GM10847 (cell line): ENCODE measurements around the gene SQSTM1.

Source experiments
- POLR2A ChIP-seq: IDR thresholded peaks from 2 replicates; pipeline ENCODE4 v1.6.1; 2011; ENCODE audit not compliant: insufficient read length; ENCODE audit errors: extremely low read depth

SQSTM1 gene

DNA sequence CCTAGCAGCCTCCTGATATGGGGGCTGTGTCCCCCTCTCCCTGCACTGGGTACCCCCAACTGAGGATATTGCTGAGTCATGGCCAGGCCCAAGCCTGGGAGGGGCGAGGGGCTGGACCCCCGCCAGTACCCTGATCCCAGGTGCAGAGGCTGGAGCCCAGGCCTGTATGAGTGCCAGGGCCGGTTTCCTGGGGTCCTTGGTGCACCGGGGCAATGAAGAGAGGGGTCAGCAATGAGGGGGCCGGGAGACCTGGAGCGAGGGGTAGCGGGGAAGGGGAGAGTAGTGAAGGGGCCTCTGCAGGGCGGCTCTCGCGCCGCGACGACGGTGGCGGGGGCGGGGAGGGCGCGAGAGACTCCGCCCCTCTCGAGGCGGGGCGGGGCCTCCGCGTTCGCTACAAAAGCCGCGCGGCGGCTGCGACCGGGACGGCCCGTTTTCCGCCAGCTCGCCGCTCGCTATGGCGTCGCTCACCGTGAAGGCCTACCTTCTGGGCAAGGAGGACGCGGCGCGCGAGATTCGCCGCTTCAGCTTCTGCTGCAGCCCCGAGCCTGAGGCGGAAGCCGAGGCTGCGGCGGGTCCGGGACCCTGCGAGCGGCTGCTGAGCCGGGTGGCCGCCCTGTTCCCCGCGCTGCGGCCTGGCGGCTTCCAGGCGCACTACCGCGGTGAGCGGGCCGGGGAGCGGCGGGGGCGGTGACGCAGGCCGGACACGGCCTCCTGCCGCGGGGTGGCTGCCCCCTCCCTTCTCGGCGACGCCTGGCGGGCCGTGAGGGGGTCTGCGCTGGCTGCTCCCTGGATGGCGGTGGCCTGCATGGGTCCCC lies at the start of gene SQSTM1:
TSS of gene SQSTM1 (plus strand) at position 423 of the 815 bp plus-strand sequence. CDS start at position 455, 32 bp downstream.
- peak; percentile 99 for TF ChIP-seq POLR2A

DNA sequence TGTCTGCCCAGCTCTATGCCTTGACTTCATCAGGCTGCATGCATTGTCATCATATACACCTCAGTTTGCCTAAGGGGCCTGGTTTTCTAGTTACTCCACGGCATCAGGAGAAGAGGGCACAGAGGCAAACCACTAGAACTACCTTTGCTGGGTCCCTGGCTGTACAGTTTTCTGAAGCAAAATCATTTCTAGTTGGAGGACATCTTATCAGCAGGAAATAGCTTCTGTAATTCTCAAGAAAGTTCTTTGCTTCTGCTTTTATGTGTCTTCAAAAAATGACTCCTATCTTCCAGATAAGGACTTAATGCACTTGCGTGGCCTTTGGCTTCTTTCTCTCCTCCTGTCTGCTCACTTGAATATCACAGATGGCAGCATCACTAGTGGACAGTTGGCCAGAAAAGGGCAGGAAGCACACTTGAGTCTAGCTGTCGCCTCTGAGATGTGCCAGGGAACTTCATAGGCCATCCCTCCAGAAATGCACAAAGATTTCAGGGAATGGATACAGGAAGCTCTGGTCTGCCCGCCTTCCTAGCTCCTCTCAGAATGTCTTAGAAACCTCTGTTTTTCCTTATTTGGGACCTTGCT lies 49.3 kb upstream of the SQSTM1 start:
- no peak for TF ChIP-seq POLR2A

DNA sequence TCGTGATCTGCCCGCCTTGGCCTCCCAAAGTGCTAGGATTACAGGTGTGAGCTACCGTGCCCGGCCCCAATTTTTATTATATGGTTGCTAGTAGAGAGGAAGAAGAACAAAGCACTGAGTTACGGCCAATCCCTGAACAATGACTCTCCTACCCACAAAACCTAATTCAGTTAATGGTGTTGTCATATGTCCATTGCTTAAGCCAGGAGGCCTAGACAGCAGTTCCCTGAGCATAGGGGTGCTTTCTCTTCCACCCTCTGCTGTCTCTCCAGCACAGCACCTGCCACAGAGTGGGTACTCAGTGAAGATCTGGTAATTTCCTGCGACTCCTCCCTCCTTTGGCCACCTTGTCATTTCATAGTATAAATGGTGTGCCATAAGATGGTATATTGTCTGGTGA lies 48.4 kb upstream of the SQSTM1 start:
- TF ChIP-seq POLR2A = no peak

DNA sequence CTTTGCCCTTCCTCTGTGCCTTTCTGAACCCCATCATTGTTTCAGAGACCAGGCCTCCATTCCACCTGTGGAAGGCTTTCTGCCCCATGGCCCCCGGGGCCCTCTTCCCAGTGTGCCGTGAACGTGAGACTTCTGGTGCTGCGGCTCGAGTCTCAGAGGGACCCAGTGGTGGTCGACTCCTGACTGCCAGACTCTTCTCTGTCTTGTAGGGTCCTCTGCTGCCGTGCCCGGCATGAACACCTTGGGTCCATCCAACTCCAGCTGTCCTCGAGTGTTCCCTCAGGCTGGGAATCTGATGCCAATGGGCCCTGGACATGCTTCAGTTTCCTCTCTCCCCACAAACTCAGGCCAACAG lies 47.0 kb upstream of the SQSTM1 start:
- no peak for TF ChIP-seq POLR2A

DNA sequence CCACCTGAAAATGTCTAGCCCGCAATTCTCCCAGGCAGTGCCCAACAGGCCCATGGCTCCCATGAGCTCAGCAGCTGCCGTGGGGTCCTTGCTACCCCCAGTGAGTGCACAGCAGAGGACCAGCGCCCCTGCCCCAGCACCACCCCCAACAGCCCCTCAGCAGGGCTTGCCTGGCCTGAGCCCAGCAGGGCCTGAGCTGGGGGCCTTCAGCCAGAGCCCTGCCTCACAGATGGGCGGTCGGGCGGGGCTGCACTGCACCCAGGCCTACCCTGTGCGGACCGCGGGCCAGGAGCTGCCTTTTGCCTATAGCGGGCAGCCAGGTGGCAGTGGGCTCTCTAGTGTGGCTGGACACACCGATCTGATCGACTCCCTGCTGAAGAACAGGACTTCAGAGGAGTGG lies 46.3 kb upstream of the SQSTM1 start:
- no peak for TF ChIP-seq POLR2A

DNA sequence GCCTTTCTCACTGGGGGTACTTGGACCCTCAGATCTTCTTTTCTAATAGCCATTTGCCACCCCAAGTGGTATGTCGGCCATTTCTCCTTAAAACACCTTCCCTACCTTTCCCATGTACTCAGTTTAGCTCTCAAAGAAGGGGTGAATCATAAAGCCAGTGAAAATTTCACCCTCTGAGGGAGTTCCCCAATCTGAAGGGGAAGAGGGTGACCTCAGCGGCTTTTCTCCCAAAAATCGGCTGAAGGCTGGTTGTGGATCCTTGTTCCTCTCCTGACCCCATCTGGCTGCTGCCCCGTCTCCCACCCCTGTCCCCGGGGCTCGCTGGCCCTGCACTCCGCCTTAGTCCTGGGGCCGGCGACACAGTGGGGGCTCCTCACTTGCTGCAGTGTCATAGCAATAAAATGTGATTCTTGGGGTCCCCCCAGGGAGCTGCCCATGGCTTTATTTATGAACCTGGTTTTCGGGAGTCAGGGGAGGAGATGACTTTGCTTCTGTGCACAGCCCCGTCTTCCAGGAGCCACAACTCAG lies 44.2 kb upstream of the SQSTM1 start:
- TF ChIP-seq POLR2A = no peak

DNA sequence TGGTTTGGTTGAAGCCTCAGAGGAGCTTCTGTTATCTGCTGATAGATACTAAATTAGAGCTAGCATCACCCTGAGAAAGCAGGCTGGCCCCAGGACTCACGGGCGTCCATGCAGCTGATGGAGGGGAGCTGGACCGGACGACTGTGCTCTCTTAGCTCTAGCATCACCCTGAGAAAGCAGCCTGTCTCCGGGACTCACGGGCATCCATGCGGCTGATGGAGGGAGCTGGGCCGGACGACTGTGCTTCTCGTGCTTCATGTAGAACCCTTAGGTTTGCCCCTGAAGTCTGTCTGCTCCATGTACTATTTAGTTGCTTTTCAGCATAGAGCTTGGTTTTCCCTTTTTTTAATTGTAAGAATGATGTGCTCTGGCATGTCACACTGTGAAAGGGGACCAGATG lies 43.2 kb upstream of the SQSTM1 start:
- no peak for TF ChIP-seq POLR2A

DNA sequence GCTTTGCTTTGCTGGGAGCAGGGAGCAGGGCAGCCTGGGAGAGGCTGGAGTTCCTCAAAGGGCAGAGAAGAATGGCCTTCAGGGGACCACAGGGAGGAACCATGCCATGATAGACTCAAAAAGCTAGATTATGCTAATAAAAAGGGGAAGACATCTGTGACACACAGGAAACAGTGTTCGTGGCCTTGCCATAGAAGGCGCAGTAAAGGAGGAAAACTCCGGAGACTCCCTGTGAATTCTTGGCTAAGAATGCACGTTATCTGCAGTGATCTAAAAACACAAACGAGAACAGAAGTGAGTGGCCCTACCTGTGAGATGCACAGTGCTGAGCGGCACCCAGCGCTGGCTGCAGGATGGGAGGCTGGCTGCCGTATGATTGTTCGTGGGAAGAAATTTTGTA lies 42.8 kb upstream of the SQSTM1 start:
- TF ChIP-seq POLR2A = no peak

DNA sequence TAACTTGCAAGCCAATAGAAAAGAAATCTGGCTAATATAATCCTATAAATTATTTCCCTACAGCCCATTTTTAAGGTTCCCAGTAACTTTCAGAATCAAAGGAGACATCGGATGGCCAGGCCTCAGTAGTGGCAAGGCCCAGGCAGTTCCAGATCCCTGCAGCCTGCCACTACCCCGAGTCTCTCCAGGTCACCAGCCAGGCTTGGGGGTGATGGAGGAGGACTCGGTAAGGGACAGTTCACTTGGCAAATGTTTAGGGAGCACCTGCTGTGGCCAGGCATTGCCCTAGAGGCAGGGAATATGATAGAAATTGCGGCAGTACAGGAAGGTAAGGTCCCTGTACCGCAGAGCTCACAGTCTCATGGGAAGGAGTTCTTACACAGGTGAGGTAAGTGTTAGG lies 42.1 kb upstream of the SQSTM1 start:
- no peak for TF ChIP-seq POLR2A

DNA sequence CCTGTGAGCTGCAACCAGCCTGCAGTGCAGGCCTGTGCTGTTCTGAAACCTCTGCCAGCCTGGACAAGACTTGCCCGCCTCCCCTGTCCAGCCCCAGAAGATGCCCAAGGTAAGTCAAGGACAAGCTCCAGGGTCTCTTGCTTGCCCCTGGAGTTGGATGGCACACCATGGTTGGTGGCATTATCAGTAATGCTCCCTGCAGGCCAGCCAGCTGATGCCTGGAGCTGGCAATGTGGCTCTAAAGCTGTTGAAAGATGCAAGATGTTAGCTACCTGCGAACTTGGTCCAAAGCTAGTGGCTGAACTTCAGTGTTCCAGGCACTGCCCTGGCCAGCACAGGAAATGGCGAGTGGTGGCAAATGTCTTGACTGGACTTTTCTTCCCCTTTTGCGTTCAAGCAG lies 40.9 kb upstream of the SQSTM1 start:
- TF ChIP-seq POLR2A = no peak

DNA sequence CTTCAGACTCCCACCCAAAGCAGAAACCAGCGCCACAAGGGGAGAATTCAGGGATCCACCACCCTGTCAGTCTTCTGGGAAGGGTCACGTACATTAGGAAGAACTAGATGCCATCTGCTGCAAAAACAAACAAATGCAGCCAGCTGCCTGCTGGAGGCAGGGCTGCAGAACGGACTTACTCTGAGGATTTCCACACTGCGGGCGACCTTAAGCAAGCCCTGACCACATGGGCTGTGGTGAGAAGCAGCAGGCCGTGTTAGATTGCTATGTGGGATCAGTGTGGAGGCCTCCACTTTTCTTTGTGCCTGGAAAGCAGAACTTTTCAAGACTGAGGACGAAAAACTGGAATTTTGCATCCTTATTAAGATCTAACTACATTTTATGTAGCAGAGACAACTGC lies 40.3 kb upstream of the SQSTM1 start:
- no peak for TF ChIP-seq POLR2A

DNA sequence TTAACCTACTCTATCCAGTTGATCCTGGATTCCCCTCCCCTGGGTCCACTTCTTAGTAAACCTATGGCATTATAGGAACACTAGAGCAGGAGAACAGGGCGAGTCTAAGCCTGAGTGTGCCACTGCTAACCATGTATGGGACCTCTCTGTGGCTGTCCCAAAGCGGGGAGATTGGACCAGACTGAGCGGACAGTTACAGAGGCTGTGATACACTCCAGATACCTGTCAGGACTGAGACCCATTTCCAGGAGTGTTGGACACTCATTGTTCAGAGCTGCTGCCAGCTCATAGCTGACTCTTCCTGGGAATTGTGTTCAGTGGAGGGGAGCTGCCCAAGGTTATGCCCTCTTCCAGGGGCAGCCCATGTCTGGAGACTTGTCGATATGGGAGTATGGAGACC lies 38.9 kb upstream of the SQSTM1 start:
- no peak for TF ChIP-seq POLR2A

DNA sequence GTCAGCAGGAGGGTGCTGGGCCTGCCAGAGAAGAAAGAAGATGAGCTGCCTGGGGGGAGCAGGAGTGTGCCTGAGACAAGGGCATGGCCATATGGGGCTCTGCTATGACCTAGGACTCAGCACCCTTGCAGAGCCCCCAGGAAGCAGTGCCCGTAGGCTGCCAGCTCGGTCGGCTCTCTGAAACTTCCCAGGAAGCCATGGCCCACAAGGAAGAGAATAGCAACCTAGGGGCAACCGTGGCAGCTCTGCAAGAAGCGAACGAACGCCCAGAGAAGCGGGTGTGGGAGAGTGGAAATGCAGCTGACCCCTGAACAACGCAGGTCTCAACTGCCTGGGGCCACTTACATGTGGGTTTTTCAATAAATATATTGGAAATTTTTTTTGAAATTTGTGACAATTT lies 37.6 kb upstream of the SQSTM1 start:
- TF ChIP-seq POLR2A = no peak

DNA sequence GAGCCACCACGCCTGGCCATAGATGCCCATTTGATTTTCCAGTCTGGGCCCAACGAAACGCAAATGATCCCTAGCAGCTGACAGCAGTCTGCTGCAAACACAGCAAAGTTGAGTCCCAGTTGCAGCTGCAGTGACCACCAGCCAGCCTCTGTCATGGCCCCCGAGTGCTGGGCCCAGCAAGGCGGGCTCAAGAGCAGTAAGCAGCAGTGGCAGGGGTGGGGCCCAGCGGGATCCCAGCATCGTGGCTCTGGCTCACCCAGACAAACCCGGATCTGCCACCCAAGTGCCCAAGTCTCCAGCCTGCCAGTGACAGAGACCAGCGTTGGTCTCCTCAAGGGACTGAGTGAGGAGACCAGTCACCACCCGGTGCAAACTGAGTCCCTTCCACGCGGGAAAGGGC lies 33.8 kb upstream of the SQSTM1 start:
- TF ChIP-seq POLR2A = no peak

DNA sequence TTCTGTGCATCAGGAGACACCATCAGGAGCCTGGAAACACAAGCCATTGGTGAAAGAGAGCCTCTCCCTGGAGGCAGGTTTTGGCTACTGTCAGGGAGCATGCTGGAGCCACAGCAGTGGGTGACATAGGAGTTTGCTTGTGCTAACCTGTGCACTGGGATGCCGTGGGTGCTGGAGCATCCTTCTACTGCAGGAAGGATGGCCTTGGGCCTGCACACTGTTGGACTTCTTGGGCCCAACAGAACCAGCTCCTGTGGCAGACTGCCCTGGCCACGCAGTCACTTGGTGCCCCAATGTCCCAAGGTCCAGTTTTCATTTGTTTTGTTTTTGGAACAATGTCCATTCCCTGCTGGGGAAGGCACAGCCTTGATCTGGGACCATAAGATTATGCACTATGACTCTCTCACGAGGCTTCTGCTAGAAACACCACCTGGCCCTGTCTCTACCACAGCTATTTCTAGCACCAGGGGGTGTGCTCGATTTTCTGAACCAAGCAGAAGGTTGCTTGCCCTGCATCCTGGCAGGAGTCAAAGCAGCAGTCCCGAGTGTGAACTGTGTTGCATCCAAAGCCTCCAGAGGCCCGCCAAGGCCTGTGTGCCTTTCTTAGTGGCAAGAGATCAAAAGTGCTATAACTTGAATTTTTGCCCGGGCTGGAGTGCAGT lies 32.4 kb upstream of the SQSTM1 start:
- TF ChIP-seq POLR2A = no peak

DNA sequence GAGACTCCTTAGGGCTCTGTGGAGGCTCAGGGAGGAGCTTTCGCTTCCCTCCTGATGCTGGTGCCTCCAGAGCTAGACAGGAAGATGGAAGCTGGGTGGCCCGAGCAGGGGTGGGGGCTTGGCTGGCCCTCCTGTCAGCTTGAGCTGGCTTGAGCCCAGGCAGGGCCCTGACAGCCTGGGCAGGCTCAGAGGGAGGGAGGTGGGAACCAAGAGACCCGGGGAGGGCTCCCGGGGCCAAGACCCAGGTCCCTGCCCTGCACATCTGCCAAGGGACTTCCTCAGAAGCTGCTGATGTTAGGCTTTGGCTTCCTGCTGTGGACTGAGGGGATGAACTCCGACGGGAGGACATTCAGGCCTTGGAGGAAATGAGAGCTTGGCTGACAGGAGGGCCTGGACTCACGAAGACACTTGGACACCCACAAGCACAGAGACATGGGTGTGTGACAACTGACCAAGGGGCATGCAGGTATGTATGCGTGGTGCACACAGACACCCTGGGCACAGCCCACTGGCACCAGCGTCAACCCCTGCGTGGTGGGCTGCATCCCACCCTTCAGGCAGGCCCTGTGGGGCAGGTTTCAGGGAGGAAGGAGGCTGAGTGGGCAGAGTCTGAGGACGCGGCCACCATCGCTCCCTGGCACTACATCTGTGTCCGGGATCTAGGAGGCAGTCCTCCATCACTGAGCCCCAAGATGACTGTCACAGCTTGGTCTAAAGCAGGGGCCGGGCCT lies 28.7 kb upstream of the SQSTM1 start:
- TF ChIP-seq POLR2A = no peak
